GM19351 (cell line): ENCODE results near the gene MYH7B.

Source experiments
- ATAC-seq: cut with Tn5 transposase; IDR thresholded peaks from one replicate; pipeline ENCODE4 v1.9.1; 2021; ENCODE audit warnings: mild to moderate bottlenecking, moderate library complexity; ENCODE audit not compliant: unreplicated experiment

MYH7B gene

GRCh38 chr20:34955231-34956040, at the start of gene MYH7B, which contains the start of gene GSS:
TSS of gene MYH7B (plus strand) at chr20:34955868. CDS start at chr20:34978006, 22,138 bp downstream.
TSS of gene GSS (minus strand) at chr20:34955806. CDS start at chr20:34951852, 3,954 bp downstream.
- peak; percentile 94 for ATAC-seq

GRCh38 chr20:34907616-34908469, 47.8 kb upstream of the MYH7B start:
- no peak for ATAC-seq

GRCh38 chr20:34915131-34915530, 40.5 kb upstream of the MYH7B start:
- ATAC-seq = no peak

- no peak for ATAC-seq
Measured at GRCh38 chr20:34915749-34916455, 39.8 kb upstream of the MYH7B start.

- no peak for ATAC-seq
Measured at GRCh38 chr20:34916774-34917354, 38.8 kb upstream of the MYH7B start.

- no peak for ATAC-seq
Measured at GRCh38 chr20:34920055-34920454, 35.6 kb upstream of the MYH7B start.

- ATAC-seq = no peak
Measured at GRCh38 chr20:34921436-34921835, 34.2 kb upstream of the MYH7B start.

GRCh38 chr20:34922654-34923381, 32.9 kb upstream of the MYH7B start:
- no peak for ATAC-seq

GRCh38 chr20:34923414-34923813, 32.3 kb upstream of the MYH7B start:
- no peak for ATAC-seq

GRCh38 chr20:34925341-34925740, 30.3 kb upstream of the MYH7B start:
- no peak for ATAC-seq

GRCh38 chr20:34925981-34926380, 29.7 kb upstream of the MYH7B start:
- ATAC-seq = no peak

GRCh38 chr20:34926581-34926980, 29.1 kb upstream of the MYH7B start:
- ATAC-seq = no peak

- ATAC-seq = no peak
Measured at GRCh38 chr20:34927736-34928135, 27.9 kb upstream of the MYH7B start.

GRCh38 chr20:34928411-34928810, 27.3 kb upstream of the MYH7B start:
- no peak for ATAC-seq

- ATAC-seq = no peak
Measured at GRCh38 chr20:34931771-34932170, 23.9 kb upstream of the MYH7B start.

GRCh38 chr20:34938466-34939163, 17.1 kb upstream of the MYH7B start:
- ATAC-seq = no peak

- no peak for ATAC-seq
Measured at GRCh38 chr20:34940081-34940481, 15.6 kb upstream of the MYH7B start.

- ATAC-seq = no peak
Measured at GRCh38 chr20:34941226-34941625, 14.4 kb upstream of the MYH7B start.

- ATAC-seq = no peak
Measured at GRCh38 chr20:34942301-34942700, 13.4 kb upstream of the MYH7B start.
